Measurements from ENCODE around the gene CRCP.

- TF ChIP-seq CTCF (optimal IDR thresholded peaks at IDR 0.05 in 1 of 3, IDR thresholded peaks at IDR 0.05 in 1 of 3, conservative IDR thresholded peaks at IDR 0.05 in 1 of 3; ENCODE audit: extremely low read depth in 1 of 3, insufficient read depth in 2 of 3, low read length in 3 of 3) (peak; percentile 65 to 79 (median 79)), EZH2 (IDR thresholded peaks at IDR 0.05; ENCODE audit: low read length) (no peak)
Observed at GRCh38 chr7:66140924-66141323, 26.3 kb downstream of the CRCP start.

Measured in keratinocyte (primary cell).